SK-N-SH (cell line): ENCODE measurements around the gene P2RX2.

Source experiments
- EZH2phosphoT487 ChIP-seq: fragments of 200-600 bp; sonication (generic); IDR thresholded peaks from 2 replicates; pipeline ENCODE4 v1.6.1; 2017; ENCODE audit warnings: low read depth, mixed run types, mild to moderate bottlenecking, antibody characterized with exemption, moderate library complexity, borderline replicate concordance
- GATA2 ChIP-seq: sonication (generic); formaldehyde crosslinking; IDR thresholded peaks from 2 replicates; pipeline ENCODE4 v1.5.0; 2020; ENCODE audit warnings: mild to moderate bottlenecking, missing genetic modification reagents
- JUND ChIP-seq: IDR thresholded peaks from 2 replicates; pipeline ENCODE4 v1.4.0; 2012
- POLR2AphosphoS5 ChIP-seq: IDR thresholded peaks from 2 replicates; pipeline ENCODE4 v1.6.1; 2012; ENCODE audit warnings: low read depth, low read length
- SIN3A ChIP-seq: IDR thresholded peaks from 2 replicates; pipeline ENCODE4 v1.6.1; 2012; ENCODE audit warnings: low read depth, mild to moderate bottlenecking, low read length, moderate library complexity, borderline replicate concordance
- SMC3 ChIP-seq: IDR thresholded peaks from 2 replicates; pipeline ENCODE4 v1.6.1; 2012; ENCODE audit warnings: low read depth, low read length, improper control_type of control experiment
- TF ChIP-seq, protein P1 (sequence below): IDR thresholded peaks from 2 replicates; pipeline ENCODE4 v1.4.0; 2012; ENCODE audit warnings: low read depth
- TF ChIP-seq, protein P2 (sequence below): fragments of 200-600 bp; sonication (generic); IDR thresholded peaks from 2 replicates; pipeline ENCODE4 v1.6.1; 2017; ENCODE audit warnings: antibody characterized with exemption, mild to moderate bottlenecking, moderate library complexity
- TF ChIP-seq, protein P3 (sequence below): IDR thresholded peaks from 2 replicates; pipeline ENCODE4 v1.6.1; 2012; ENCODE audit warnings: mild to moderate bottlenecking, low read depth, low read length, moderate library complexity

DNA sequence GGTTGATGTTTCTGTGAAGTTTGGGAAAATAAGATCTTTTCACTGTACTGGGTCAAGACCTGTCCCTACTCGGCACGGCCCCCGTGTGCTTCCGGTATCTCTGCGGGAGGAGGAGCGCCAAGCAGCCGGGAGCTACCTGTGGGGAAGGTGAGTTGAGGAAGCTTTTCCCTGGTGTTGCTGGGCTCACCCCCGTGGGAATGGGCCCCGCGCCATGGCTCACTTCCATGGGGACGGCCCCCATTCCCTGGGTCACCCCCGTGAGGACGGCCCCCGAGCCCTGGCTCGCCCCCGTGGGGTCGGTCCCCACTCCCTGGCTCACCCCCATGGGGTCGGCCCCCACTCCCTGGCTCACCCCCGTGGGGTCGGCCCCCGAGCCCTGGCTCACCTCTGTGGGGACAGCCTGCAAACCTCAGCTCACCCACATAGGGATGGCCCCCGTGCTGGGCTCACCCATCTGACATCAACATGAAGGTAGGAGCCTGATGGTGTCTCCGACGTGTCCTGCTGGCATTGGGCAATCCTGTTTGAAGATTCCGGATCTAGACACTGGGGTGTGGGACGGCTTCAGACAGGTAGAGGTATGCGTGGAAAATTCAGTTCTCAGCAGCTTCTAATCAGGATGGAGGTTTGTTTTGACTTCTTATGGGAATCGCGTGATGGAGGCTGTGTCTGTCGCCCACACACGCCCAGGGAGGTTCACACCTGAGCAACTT lies 17.2 kb upstream of the P2RX2 start:
- TF ChIP-seq SIN3A: no peak
- TF ChIP-seq, protein P1, sequence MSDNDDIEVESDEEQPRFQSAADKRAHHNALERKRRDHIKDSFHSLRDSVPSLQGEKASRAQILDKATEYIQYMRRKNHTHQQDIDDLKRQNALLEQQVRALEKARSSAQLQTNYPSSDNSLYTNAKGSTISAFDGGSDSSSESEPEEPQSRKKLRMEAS: no peak
- TF ChIP-seq, protein P2, sequence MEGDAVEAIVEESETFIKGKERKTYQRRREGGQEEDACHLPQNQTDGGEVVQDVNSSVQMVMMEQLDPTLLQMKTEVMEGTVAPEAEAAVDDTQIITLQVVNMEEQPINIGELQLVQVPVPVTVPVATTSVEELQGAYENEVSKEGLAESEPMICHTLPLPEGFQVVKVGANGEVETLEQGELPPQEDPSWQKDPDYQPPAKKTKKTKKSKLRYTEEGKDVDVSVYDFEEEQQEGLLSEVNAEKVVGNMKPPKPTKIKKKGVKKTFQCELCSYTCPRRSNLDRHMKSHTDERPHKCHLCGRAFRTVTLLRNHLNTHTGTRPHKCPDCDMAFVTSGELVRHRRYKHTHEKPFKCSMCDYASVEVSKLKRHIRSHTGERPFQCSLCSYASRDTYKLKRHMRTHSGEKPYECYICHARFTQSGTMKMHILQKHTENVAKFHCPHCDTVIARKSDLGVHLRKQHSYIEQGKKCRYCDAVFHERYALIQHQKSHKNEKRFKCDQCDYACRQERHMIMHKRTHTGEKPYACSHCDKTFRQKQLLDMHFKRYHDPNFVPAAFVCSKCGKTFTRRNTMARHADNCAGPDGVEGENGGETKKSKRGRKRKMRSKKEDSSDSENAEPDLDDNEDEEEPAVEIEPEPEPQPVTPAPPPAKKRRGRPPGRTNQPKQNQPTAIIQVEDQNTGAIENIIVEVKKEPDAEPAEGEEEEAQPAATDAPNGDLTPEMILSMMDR: no peak
- TF ChIP-seq, protein P3, sequence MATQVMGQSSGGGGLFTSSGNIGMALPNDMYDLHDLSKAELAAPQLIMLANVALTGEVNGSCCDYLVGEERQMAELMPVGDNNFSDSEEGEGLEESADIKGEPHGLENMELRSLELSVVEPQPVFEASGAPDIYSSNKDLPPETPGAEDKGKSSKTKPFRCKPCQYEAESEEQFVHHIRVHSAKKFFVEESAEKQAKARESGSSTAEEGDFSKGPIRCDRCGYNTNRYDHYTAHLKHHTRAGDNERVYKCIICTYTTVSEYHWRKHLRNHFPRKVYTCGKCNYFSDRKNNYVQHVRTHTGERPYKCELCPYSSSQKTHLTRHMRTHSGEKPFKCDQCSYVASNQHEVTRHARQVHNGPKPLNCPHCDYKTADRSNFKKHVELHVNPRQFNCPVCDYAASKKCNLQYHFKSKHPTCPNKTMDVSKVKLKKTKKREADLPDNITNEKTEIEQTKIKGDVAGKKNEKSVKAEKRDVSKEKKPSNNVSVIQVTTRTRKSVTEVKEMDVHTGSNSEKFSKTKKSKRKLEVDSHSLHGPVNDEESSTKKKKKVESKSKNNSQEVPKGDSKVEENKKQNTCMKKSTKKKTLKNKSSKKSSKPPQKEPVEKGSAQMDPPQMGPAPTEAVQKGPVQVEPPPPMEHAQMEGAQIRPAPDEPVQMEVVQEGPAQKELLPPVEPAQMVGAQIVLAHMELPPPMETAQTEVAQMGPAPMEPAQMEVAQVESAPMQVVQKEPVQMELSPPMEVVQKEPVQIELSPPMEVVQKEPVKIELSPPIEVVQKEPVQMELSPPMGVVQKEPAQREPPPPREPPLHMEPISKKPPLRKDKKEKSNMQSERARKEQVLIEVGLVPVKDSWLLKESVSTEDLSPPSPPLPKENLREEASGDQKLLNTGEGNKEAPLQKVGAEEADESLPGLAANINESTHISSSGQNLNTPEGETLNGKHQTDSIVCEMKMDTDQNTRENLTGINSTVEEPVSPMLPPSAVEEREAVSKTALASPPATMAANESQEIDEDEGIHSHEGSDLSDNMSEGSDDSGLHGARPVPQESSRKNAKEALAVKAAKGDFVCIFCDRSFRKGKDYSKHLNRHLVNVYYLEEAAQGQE: no peak
- no peak for TF ChIP-seq GATA2 (CRISPR knock-in tag)
- no peak for TF ChIP-seq JUND
- no peak for TF ChIP-seq EZH2phosphoT487
- no peak for TF ChIP-seq POLR2AphosphoS5
- no peak for TF ChIP-seq SMC3
